Measurements from ENCODE around the gene SHLD2. TPM values are rescaled to one million over a fixed set of nuclear protein-coding genes. Genes with fewer than 3 reads are reported as not detected.
"Not testable (repeated sequence)": the region's sequence is repeated elsewhere in the genome, so short reads cannot be mapped to it uniquely, and the experiment has no call there.

The SHLD2 gene
- total RNA-seq, 2 donors from 2014 or later = 30.0 to 30.5 TPM

DNA sequence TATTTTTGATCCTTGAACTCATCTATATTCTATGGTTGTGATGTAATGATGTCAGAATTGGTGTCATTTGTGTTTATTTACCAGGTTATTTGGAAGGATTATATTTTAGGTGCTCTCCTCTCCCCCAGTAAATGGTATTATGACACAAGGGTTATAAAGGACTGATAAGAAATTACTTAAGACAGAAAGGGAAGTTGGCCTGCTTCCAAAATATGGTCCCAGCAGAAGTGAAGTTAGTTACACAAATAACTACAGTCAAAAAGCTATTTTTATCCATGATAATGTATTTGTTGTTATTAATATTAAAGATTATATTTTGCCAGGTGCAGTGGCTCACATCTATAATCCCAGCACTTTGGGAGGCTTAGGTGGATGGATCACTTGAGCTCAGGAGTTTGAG lies 37.2 kb downstream of the SHLD2 start:
- not testable (repeated sequence) for H3K27ac ChIP-seq (ENCODE audit: low read depth, low read length); H3K9me3 ChIP-seq (ENCODE audit: control insufficient read depth, low read length); H3K27ac Mint-ChIP-seq; H3K4me3 ChIP-seq (ENCODE audit: low read length); H3K27me3 ChIP-seq (ENCODE audit: control insufficient read depth, insufficient read depth, low read length, poor library complexity, severe bottlenecking); DNase-seq; H3K4me1 ChIP-seq (ENCODE audit: control insufficient read depth, insufficient read depth, low read length); H3K9ac ChIP-seq (ENCODE audit: extremely low read depth, low read length, poor library complexity, severe bottlenecking); H3K36me3 ChIP-seq (ENCODE audit: control insufficient read depth, insufficient read depth, low read length); H3K4me3 Mint-ChIP-seq; H3K27me3 Mint-ChIP-seq (ENCODE audit: insufficient read depth); H3K4me1 Mint-ChIP-seq; H3K9me3 Mint-ChIP-seq
- H3K36me3 Mint-ChIP-seq (ENCODE audit: low read depth) = peaks cover 22% of the 10 kb centered on the region

DNA sequence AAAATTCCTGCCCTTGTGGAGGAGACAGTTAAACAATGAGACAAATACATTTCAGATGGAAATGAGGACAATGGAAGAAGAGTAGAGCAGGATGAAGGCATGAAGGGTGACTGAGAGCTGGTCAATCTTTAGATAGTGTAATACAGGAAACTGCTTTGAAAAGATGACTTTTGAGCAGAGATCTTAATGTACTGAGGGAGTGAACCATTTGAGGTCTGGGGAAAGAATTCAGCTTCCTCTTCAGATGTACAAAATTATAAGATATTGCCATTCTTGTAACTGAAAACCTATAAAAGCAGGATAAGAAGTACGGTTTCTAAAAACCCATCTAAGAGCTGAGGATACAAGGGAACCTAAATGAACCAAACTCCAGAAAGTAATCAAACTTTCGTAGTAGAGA lies 38.9 kb downstream of the SHLD2 start:
- not testable (repeated sequence) for H3K27ac ChIP-seq (ENCODE audit: low read depth, low read length)
- WGBS, 2 experiments (ENCODE audit: insufficient coverage in 1 of 2, insufficient read length in 1 of 2) = 96 to 100% methylated on average over 1 to 2 of the region's 2 CpGs

DNA sequence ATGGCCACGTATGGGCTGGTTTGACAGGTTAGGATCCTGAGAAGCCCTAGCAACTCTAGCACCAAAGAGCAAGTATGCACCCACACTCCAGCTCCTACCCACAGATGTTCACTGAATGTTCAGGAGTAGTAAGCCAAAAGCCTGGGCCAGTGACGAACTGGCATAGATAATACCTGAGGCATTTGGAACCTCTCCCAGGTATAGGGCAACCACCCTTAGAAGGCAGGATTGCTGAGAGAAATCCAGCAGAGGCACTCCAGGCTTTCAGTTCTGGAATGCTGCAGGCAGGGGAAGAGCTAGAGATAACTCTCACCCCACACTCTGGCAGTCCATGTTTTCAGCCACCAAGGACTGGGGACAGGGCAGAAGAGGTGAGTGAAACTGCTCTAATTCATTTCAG lies 39.4 kb downstream of the SHLD2 start:
- peaks cover 16% of the 10 kb centered on the region for H3K9me3 ChIP-seq (ENCODE audit: control insufficient read depth, low read length)
- H3K27ac ChIP-seq (ENCODE audit: low read depth, low read length); DNase-seq; H3K4me3 ChIP-seq (ENCODE audit: low read length); H3K4me1 ChIP-seq (ENCODE audit: control insufficient read depth, insufficient read depth, low read length); H3K4me1 Mint-ChIP-seq; H3K27ac Mint-ChIP-seq; H3K27me3 ChIP-seq (ENCODE audit: control insufficient read depth, insufficient read depth, low read length, poor library complexity, severe bottlenecking); H3K4me3 Mint-ChIP-seq; H3K9ac ChIP-seq (ENCODE audit: extremely low read depth, low read length, poor library complexity, severe bottlenecking); H3K36me3 ChIP-seq (ENCODE audit: control insufficient read depth, insufficient read depth, low read length); H3K27me3 Mint-ChIP-seq (ENCODE audit: insufficient read depth): not testable (repeated sequence)
- peaks cover 34% of the 10 kb centered on the region for H3K36me3 Mint-ChIP-seq (ENCODE audit: low read depth)
- WGBS, 2 experiments (ENCODE audit: insufficient coverage in 1 of 2, insufficient read length in 1 of 2) = 92% methylated on average over 2 of the region's 2 CpGs; no CpG with 5 or more reads in 1 of the 2 experiments
- peaks cover 24% of the 10 kb centered on the region for H3K9me3 Mint-ChIP-seq

More for the DNA sequence above, 38.9 kb downstream of the SHLD2 start:
- not testable (repeated sequence) for H3K4me1 Mint-ChIP-seq; H3K36me3 ChIP-seq (ENCODE audit: control insufficient read depth, insufficient read depth, low read length); H3K9ac ChIP-seq (ENCODE audit: extremely low read depth, low read length, poor library complexity, severe bottlenecking); DNase-seq; H3K27ac Mint-ChIP-seq; H3K27me3 Mint-ChIP-seq (ENCODE audit: insufficient read depth); H3K4me3 ChIP-seq (ENCODE audit: low read length); H3K4me3 Mint-ChIP-seq; H3K27me3 ChIP-seq (ENCODE audit: control insufficient read depth, insufficient read depth, low read length, poor library complexity, severe bottlenecking); H3K4me1 ChIP-seq (ENCODE audit: control insufficient read depth, insufficient read depth, low read length)
- peaks cover 23% of the 10 kb centered on the region for H3K9me3 Mint-ChIP-seq
- peaks cover 16% of the 10 kb centered on the region for H3K9me3 ChIP-seq (ENCODE audit: control insufficient read depth, low read length)
- H3K36me3 Mint-ChIP-seq (ENCODE audit: low read depth) = peaks cover 35% of the 10 kb centered on the region

- not testable (repeated sequence) for H3K27me3 Mint-ChIP-seq (ENCODE audit: insufficient read depth); H3K4me3 ChIP-seq (ENCODE audit: low read length); H3K27ac ChIP-seq (ENCODE audit: low read depth, low read length); H3K4me1 ChIP-seq (ENCODE audit: control insufficient read depth, insufficient read depth, low read length); H3K9ac ChIP-seq (ENCODE audit: extremely low read depth, low read length, poor library complexity, severe bottlenecking); H3K36me3 ChIP-seq (ENCODE audit: control insufficient read depth, insufficient read depth, low read length); H3K27ac Mint-ChIP-seq; H3K4me1 Mint-ChIP-seq; H3K27me3 ChIP-seq (ENCODE audit: control insufficient read depth, insufficient read depth, low read length, poor library complexity, severe bottlenecking); DNase-seq; H3K4me3 Mint-ChIP-seq
- peaks cover 16% of the 10 kb centered on the region for H3K9me3 ChIP-seq (ENCODE audit: control insufficient read depth, low read length)
- Mint-ChIP-seq H3K36me3 (ENCODE audit: low read depth) (peaks cover 33% of the 10 kb centered on the region), H3K9me3 (peaks cover 28% of the 10 kb centered on the region)
Observed at GRCh38 chr10:87137478-87137877, 42.5 kb downstream of the SHLD2 start.

- H3K36me3 ChIP-seq (ENCODE audit: control insufficient read depth, insufficient read depth, low read length); H3K27me3 Mint-ChIP-seq (ENCODE audit: insufficient read depth); H3K4me3 Mint-ChIP-seq; DNase-seq; H3K4me1 ChIP-seq (ENCODE audit: control insufficient read depth, insufficient read depth, low read length); H3K4me1 Mint-ChIP-seq; H3K9ac ChIP-seq (ENCODE audit: extremely low read depth, low read length, poor library complexity, severe bottlenecking); H3K27ac ChIP-seq (ENCODE audit: low read depth, low read length); H3K9me3 ChIP-seq (ENCODE audit: control insufficient read depth, low read length); H3K27ac Mint-ChIP-seq; H3K4me3 ChIP-seq (ENCODE audit: low read length); H3K27me3 ChIP-seq (ENCODE audit: control insufficient read depth, insufficient read depth, low read length, poor library complexity, severe bottlenecking): not testable (repeated sequence)
- WGBS, 2 experiments (ENCODE audit: insufficient coverage in 1 of 2, insufficient read length in 1 of 2) = 91% methylated on average over 2 of the region's 5 CpGs; no CpG with 5 or more reads in 1 of the 2 experiments
- Mint-ChIP-seq H3K36me3 (ENCODE audit: low read depth) (peaks cover 17% of the 10 kb centered on the region), H3K9me3 (peaks cover 20% of the 10 kb centered on the region)
Observed at GRCh38 chr10:87142230-87143108, 47.5 kb downstream of the SHLD2 start.

Measured in endodermal cell (in vitro differentiated cells).